GM19455 (cell line): ENCODE results near the gene KCNJ6.
"Not testable (repeated sequence)": the region's sequence is repeated elsewhere in the genome, so short reads cannot be mapped to it uniquely, and the experiment has no call there.

ENCODE experiments used
- ATAC-seq: cut with Tn5 transposase; IDR thresholded peaks from one replicate; pipeline ENCODE4 v1.9.1; 2021; ENCODE audit not compliant: unreplicated experiment

KCNJ6 gene

GRCh38 chr21:37619464-37619974 lies 296.7 kb downstream of the KCNJ6 start:
- no peak for ATAC-seq

- no peak for ATAC-seq
Measured at GRCh38 chr21:37618081-37618480, 298.2 kb downstream of the KCNJ6 start.

GRCh38 chr21:37615962-37616361 lies 300.3 kb downstream of the KCNJ6 start:
- ATAC-seq = no peak

- ATAC-seq = no peak
Measured at GRCh38 chr21:37614351-37614875, 301.8 kb downstream of the KCNJ6 start.

- no peak for ATAC-seq
Measured at GRCh38 chr21:37607081-37607480, 309.2 kb downstream of the KCNJ6 start.

GRCh38 chr21:37606549-37606948 lies 309.7 kb downstream of the KCNJ6 start:
- no peak for ATAC-seq

GRCh38 chr21:37605006-37605405 lies 311.3 kb downstream of the KCNJ6 start:
- ATAC-seq = no peak

GRCh38 chr21:37603129-37603528 lies 313.1 kb downstream of the KCNJ6 start:
- ATAC-seq = no peak

- no peak for ATAC-seq
Measured at GRCh38 chr21:37601915-37602314, 314.3 kb downstream of the KCNJ6 start.

GRCh38 chr21:37601027-37601426 lies 315.2 kb downstream of the KCNJ6 start:
- ATAC-seq = no peak

- ATAC-seq = no peak
Measured at GRCh38 chr21:37595944-37596343, 320.3 kb downstream of the KCNJ6 start.

- no peak for ATAC-seq
Measured at GRCh38 chr21:37594472-37594951, 321.7 kb downstream of the KCNJ6 start.

GRCh38 chr21:37593740-37594471 lies 322.4 kb downstream of the KCNJ6 start:
- no peak for ATAC-seq

GRCh38 chr21:37593015-37593414 lies 323.2 kb downstream of the KCNJ6 start:
- ATAC-seq = no peak

- no peak for ATAC-seq
Measured at GRCh38 chr21:37592496-37592895, 323.8 kb downstream of the KCNJ6 start.

- not testable (repeated sequence) for ATAC-seq
Measured at GRCh38 chr21:37591994-37592393, 324.3 kb downstream of the KCNJ6 start.

GRCh38 chr21:37590836-37591235 lies 325.4 kb downstream of the KCNJ6 start:
- not testable (repeated sequence) for ATAC-seq

- not testable (repeated sequence) for ATAC-seq
Measured at GRCh38 chr21:37588644-37589043, 327.6 kb downstream of the KCNJ6 start.

- ATAC-seq = no peak
Measured at GRCh38 chr21:37587635-37588177, 328.6 kb downstream of the KCNJ6 start.

- no peak for ATAC-seq
Measured at GRCh38 chr21:37587203-37587602, 329.1 kb downstream of the KCNJ6 start.

- no peak for ATAC-seq
Measured at GRCh38 chr21:37582590-37582989, 333.7 kb downstream of the KCNJ6 start.

GRCh38 chr21:37580666-37581065 lies 335.6 kb downstream of the KCNJ6 start:
- ATAC-seq = no peak
